Naive B cell (primary cell): ENCODE data around the gene KIAA1586. TPM values are rescaled to one million over a fixed set of nuclear protein-coding genes. Genes with fewer than 3 reads are reported as not detected.
A peak's percentile ranks its signal among the peaks of the same experiment; 100 is the strongest.
"Not testable (repeated sequence)": the region's sequence is repeated elsewhere in the genome, so short reads cannot be mapped to it uniquely, and the experiment has no call there.

Source experiments
- ATAC-seq, 2 donors: fragments of 150-1000 bp; cut with Tn5 transposase; 2 replicates each; pipeline ENCODE4 v1.10.0; 2021; ENCODE audit warnings: low read depth in 2 of 2, mild to moderate bottlenecking in 2 of 2, moderate library complexity in 2 of 2
- DNase-seq: peaks from one replicate; pipeline ENCODE4 v3.0.0; 2022
- H3K27ac Mint-ChIP-seq, 6 donors: one replicate each; pipeline ENCODE4 v1.8.0; 2020 to 2022; ENCODE audit warnings: mild to moderate bottlenecking in 6 of 6, mixed read lengths in 6 of 6, moderate library complexity in 5 of 6, inconsistent platforms in 2 of 6
- H3K27me3 Mint-ChIP-seq, 3 donors: one replicate each; pipeline ENCODE4 v1.8.0; 2021 to 2022; ENCODE audit warnings: mixed read lengths in 3 of 3, mild to moderate bottlenecking in 1 of 3
- H3K36me3 Mint-ChIP-seq, 2 donors: one replicate each; pipeline ENCODE4 v1.8.0; 2020 to 2022; ENCODE audit warnings: mixed read lengths in 2 of 2, inconsistent platforms in 1 of 2, mild to moderate bottlenecking in 1 of 2
- H3K4me1 Mint-ChIP-seq, 3 donors: one replicate each; pipeline ENCODE4 v1.8.0; 2020 to 2022; ENCODE audit warnings: mixed read lengths in 3 of 3, inconsistent platforms in 1 of 3, mild to moderate bottlenecking in 1 of 3, moderate library complexity in 1 of 3
- H3K4me3 Mint-ChIP-seq, 8 donors: one replicate each; pipeline ENCODE4 v1.8.0; 2020 to 2022; ENCODE audit warnings: mild to moderate bottlenecking in 8 of 8, mixed read lengths in 8 of 8, moderate library complexity in 8 of 8, inconsistent platforms in 2 of 8
- H3K9me3 Mint-ChIP-seq, 7 donors: one replicate each; pipeline ENCODE4 v1.8.0; 2020 to 2022; ENCODE audit warnings: mixed read lengths in 7 of 7, mild to moderate bottlenecking in 5 of 7, inconsistent platforms in 2 of 7, moderate library complexity in 1 of 7
- polyA plus RNA-seq, 6 donors: library from polyadenylated mRNA; unstranded; fragments of 300-500 nt; fragmentation: Illumina TruSeq; gene quantifications; one replicate each; pipeline ENCODE4 v1.2.3, GENCODE V29; 2021; ENCODE audit warnings: low read depth in 6 of 6

Gene KIAA1586
- polyA plus RNA-seq, 6 donors from 2014 or later, result 5.7 to 8.2 (median 6.2) TPM

DNA sequence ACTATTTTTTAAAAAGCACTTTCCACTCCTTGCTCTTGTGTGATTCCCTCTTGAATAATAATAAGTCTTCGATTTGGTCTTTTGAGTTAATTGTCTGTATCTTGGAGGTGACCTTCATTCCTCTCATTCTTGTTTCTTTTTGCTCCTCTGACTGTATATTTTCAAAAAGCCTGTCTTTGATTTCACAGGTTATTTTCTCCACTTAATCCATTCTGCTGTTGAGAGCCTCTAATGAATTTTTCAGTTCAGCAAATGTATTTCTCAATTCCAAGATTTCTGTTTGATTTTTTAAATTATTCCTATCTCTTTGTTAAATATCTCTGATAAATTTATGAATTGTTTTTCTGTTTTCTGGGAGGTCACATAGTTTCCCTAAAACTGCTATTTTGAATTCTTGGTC lies 21.7 kb upstream of the KIAA1586 start:
- Mint-ChIP-seq H3K36me3 (peaks cover 10 to 20% of the 10 kb centered on the region in 2 donors), H3K27ac (no peak overlapping the region), H3K9me3 (peaks cover 6 to 28% (median 20%) of the 10 kb centered on the region in 7 donors), H3K4me3 (peak overlapping the region in 1 of 8 donors; percentile 3), H3K4me1 (no peaks in the 10 kb centered on the region), H3K27me3 (peaks cover 4 to 24% (median 10%) of the 10 kb centered on the region in 3 donors)
- DNase-seq (no peak), ATAC-seq (no peak)

GRCh38 chr6:57026001-57026400 lies 20.5 kb upstream of the KIAA1586 start:
- no peaks in the 10 kb centered on the region for H3K4me1 Mint-ChIP-seq
- H3K27ac Mint-ChIP-seq, result no peak overlapping the region
- ATAC-seq (no peak), DNase-seq (no peak)
- no peak overlapping the region for H3K4me3 Mint-ChIP-seq
- peaks cover 6 to 28% (median 20%) of the 10 kb centered on the region in 7 donors for H3K9me3 Mint-ChIP-seq
- peaks cover 4 to 24% (median 10%) of the 10 kb centered on the region in 3 donors for H3K27me3 Mint-ChIP-seq
- peaks cover 10 to 20% of the 10 kb centered on the region in 2 donors for H3K36me3 Mint-ChIP-seq

GRCh38 chr6:57027301-57027700 lies 19.2 kb upstream of the KIAA1586 start:
- peaks cover 6 to 28% (median 20%) of the 10 kb centered on the region in 7 donors for H3K9me3 Mint-ChIP-seq
- H3K4me3 Mint-ChIP-seq, result no peak overlapping the region
- no peak overlapping the region for H3K27ac Mint-ChIP-seq
- H3K4me1 Mint-ChIP-seq, result no peaks in the 10 kb centered on the region
- ATAC-seq (no peak), DNase-seq (no peak)
- peaks cover 10 to 20% of the 10 kb centered on the region in 2 donors for H3K36me3 Mint-ChIP-seq
- H3K27me3 Mint-ChIP-seq, result peaks cover 4 to 30% (median 10%) of the 10 kb centered on the region in 3 donors

- ATAC-seq, result no peak
- Mint-ChIP-seq H3K4me1 (no peaks in the 10 kb centered on the region), H3K27me3 (peaks cover 10 to 37% (median 10%) of the 10 kb centered on the region in 3 donors), H3K9me3 (peaks cover 6 to 23% (median 18%) of the 10 kb centered on the region in 7 donors), H3K36me3 (peaks cover 8 to 17% of the 10 kb centered on the region in 2 donors), H3K27ac (no peak overlapping the region), H3K4me3 (no peak overlapping the region)
- DNase-seq, result no peak
These were observed 17.3 kb upstream of the KIAA1586 start for GRCh38 chr6:57029213-57029612.

DNA sequence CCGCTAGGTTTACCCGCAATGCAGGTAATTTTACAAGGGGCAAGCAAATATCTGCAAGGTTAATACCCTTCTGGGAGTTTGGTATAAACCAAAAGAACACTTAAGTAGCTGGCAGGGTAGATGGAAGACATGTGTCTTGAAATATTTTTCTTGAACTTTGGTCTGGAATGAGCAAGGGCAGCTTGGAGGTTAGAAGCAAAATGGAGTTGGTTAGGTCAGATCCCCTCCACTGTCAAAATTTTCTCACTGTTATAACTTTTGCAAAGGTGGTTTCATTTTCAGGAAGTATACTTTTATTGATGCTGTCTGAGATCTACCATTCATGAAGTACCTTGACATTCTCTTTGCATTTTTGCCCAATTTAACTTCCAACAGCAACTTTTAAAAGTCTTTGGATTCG lies 13.3 kb upstream of the KIAA1586 start:
- Mint-ChIP-seq H3K4me3 (no peak overlapping the region), H3K27me3 (peaks cover 14 to 32% (median 22%) of the 10 kb centered on the region in 3 donors), H3K9me3 (no peaks in the 10 kb centered on the region), H3K36me3 (peaks cover 0 to 5% of the 10 kb centered on the region in 2 donors), H3K4me1 (no peaks in the 10 kb centered on the region), H3K27ac (peak overlapping the region in 1 of 6 donors; percentile 8)
- ATAC-seq (no peak), DNase-seq (no peak)

- ATAC-seq (no peak), DNase-seq (no peak)
- H3K27ac Mint-ChIP-seq, result no peak overlapping the region
- peaks cover 0 to 5% of the 10 kb centered on the region in 2 donors for H3K36me3 Mint-ChIP-seq
- peaks cover 23 to 45% (median 26%) of the 10 kb centered on the region in 3 donors for H3K27me3 Mint-ChIP-seq
- no peaks in the 10 kb centered on the region for H3K9me3 Mint-ChIP-seq
- no peak overlapping the region for H3K4me3 Mint-ChIP-seq
- H3K4me1 Mint-ChIP-seq, result no peaks in the 10 kb centered on the region
These were observed 10.9 kb upstream of the KIAA1586 start for GRCh38 chr6:57035549-57035948.

DNA sequence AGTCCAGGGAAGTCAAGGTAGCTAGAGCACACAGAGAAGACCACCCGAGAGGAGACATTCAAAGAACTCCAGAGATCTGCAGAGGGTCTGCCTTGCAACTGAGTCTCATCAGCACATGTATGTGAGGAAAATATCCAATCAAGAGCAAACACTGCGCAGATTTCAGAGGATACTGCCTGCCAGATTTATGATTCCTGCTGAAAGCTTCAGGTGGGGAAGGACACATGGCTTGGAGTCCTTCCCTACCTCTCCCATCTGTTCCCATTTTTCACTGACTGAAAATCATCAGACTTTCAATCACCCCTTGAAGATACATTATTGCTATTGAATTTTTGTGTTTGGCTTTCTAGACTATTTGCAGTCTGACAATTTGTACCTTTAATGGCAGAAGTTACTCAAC lies 7.6 kb upstream of the KIAA1586 start:
- no peak for ATAC-seq
- H3K4me1 Mint-ChIP-seq, result no peaks in the 10 kb centered on the region
- H3K27me3 Mint-ChIP-seq, result peaks cover 27 to 52% (median 43%) of the 10 kb centered on the region in 3 donors
- no peak overlapping the region for H3K4me3 Mint-ChIP-seq
- DNase-seq, result no peak
- H3K27ac Mint-ChIP-seq, result no peak overlapping the region
- H3K9me3 Mint-ChIP-seq, result peaks cover 0 to 3% (median 0%) of the 10 kb centered on the region in 7 donors
- peaks cover 4 to 5% of the 10 kb centered on the region in 2 donors for H3K36me3 Mint-ChIP-seq

GRCh38 chr6:57040011-57040410 lies 6.5 kb upstream of the KIAA1586 start:
- Mint-ChIP-seq H3K4me1 (no peaks in the 10 kb centered on the region), H3K36me3 (peaks cover 4 to 5% of the 10 kb centered on the region in 2 donors), H3K9me3 (peaks cover 0 to 3% (median 0%) of the 10 kb centered on the region in 7 donors), H3K4me3 (no peak overlapping the region), H3K27me3 (peaks cover 21 to 52% (median 43%) of the 10 kb centered on the region in 3 donors), H3K27ac (no peak overlapping the region)
- ATAC-seq (no peak), DNase-seq (no peak)

DNA sequence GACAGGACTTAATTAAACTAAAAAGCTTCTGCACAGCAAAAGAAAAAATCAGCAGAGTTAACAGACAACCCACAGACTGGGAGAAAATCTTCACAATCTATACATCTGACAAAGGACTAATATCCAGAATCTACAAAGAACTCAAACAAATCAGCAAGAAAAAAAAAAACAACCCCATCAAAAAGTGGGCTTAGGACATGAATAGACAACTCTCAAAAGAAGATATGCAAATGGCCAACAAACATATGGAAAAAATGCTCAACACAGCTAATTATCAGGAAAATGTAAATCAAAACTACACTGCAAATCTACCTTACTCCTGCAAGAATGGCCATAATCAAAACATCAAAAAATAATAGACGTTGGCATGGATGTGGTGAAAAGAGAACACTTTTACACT lies 2.4 kb upstream of the KIAA1586 start:
- DNase-seq, H3K9me3 Mint-ChIP-seq, ATAC-seq, H3K36me3 Mint-ChIP-seq: not testable (repeated sequence)
- Mint-ChIP-seq H3K27ac (peak overlapping the region in 1 of 6 donors; percentile 60), H3K27me3 (peaks cover 15 to 33% (median 29%) of the 10 kb centered on the region in 3 donors), H3K4me3 (peak overlapping the region in 1 of 8 donors; percentile 31), H3K4me1 (peaks cover 14 to 20% (median 18%) of the 10 kb centered on the region in 3 donors)

- H3K4me1 Mint-ChIP-seq, result peaks cover 17 to 25% (median 22%) of the 10 kb centered on the region in 3 donors
- H3K27me3 Mint-ChIP-seq, result peaks cover 10 to 29% (median 25%) of the 10 kb centered on the region in 3 donors
- H3K4me3 Mint-ChIP-seq, result peak overlapping the region in 1 of 8 donors; percentile 31
- ATAC-seq, result no peak
- H3K9me3 Mint-ChIP-seq, result peaks cover 0 to 3% (median 0%) of the 10 kb centered on the region in 7 donors
- DNase-seq, result no peak
- no peak overlapping the region for H3K27ac Mint-ChIP-seq
- H3K36me3 Mint-ChIP-seq, result peaks cover 4 to 7% of the 10 kb centered on the region in 2 donors
These were observed 1.9 kb upstream of the KIAA1586 start for GRCh38 chr6:57044568-57044967.

DNA sequence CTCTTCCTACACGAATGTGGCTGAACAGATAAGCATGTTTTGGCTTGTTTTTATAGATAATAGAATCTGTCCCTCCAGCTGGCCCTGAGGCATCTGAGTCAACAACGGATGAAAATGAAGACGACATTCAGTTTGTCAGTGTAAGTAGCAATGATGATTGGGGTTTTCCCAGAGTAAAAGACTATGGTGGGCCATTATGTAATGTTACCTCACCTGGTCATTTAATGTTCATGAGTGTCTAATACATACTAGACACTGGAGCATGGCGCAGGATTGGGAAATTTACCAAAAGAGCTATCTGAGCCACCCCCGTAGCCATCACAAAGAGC lies 728 bp downstream of the KIAA1586 start:
- H3K27ac Mint-ChIP-seq, DNase-seq, H3K9me3 Mint-ChIP-seq, H3K27me3 Mint-ChIP-seq, H3K4me3 Mint-ChIP-seq, H3K36me3 Mint-ChIP-seq: not testable (repeated sequence)
- peaks cover 19 to 30% (median 22%) of the 10 kb centered on the region in 3 donors for H3K4me1 Mint-ChIP-seq
- ATAC-seq, result peak; percentile 43 to 52

- H3K27ac Mint-ChIP-seq, result peak overlapping the region in 2 of 6 donors; percentile 28 to 72
- H3K4me1 Mint-ChIP-seq, result peaks cover 19 to 30% (median 22%) of the 10 kb centered on the region in 3 donors
- not testable (repeated sequence) for ATAC-seq, DNase-seq, H3K9me3 Mint-ChIP-seq, H3K36me3 Mint-ChIP-seq, H3K27me3 Mint-ChIP-seq
- H3K4me3 Mint-ChIP-seq, result peak overlapping the region in 7 of 8 donors; percentile 4 to 70 (median 47)
These were observed 1.4 kb downstream of the KIAA1586 start for GRCh38 chr6:57047859-57048258.

DNA sequence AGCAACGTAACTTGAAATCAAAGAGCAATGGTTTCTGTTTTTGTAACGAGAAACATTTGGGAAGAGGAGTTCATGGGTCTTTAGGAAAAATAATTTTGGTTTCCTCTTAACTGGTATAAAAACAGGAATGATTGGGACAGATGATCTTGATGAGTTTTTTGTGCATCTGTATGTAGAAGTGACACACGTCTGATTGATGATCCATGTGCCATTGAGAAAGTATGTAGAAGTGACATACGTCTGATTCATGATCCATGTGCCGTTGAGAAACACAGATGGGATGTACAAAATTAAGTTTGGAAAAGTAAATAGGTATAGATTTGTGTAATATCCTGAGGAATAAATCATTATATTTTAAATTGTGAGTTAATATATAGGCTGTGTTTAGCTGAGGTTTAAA lies 2.1 kb downstream of the KIAA1586 start:
- H3K4me3 Mint-ChIP-seq, result peak overlapping the region in 1 of 8 donors; percentile 63
- DNase-seq, result no peak
- no peaks in the 10 kb centered on the region for H3K9me3 Mint-ChIP-seq
- peaks cover 19 to 30% (median 22%) of the 10 kb centered on the region in 3 donors for H3K4me1 Mint-ChIP-seq
- no peaks in the 10 kb centered on the region for H3K27me3 Mint-ChIP-seq
- ATAC-seq, result no peak
- H3K27ac Mint-ChIP-seq, result peak overlapping the region in 1 of 6 donors; percentile 28
- H3K36me3 Mint-ChIP-seq, result peaks cover 7 to 8% of the 10 kb centered on the region in 2 donors

DNA sequence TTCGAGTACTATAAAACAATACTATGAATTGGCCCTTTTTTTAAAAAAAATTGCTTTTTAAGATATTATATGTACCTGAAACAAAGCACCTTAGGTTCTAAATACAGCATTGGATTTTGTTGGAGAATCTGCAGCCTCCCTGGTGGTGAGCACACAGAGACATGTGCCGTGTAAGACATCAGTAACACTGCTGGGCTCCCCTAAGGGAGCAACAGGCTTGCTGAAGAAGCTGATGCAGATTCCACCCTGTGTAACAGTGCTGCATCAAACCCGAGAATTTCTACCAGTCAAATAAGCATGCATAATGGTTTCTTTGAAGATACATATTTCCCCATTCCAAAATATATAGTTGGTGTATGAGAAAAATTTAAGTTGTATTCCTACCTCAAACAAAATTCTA lies 17.4 kb downstream of the KIAA1586 start:
- DNase-seq (no peak), ATAC-seq (no peak)
- H3K27ac Mint-ChIP-seq, result no peak overlapping the region
- H3K36me3 Mint-ChIP-seq, result peaks cover 16% of the 10 kb centered on the region in 2 donors
- no peaks in the 10 kb centered on the region for H3K27me3 Mint-ChIP-seq
- H3K4me1 Mint-ChIP-seq, result peaks cover 7 to 12% (median 9%) of the 10 kb centered on the region in 3 donors
- no peaks in the 10 kb centered on the region for H3K9me3 Mint-ChIP-seq
- no peak overlapping the region for H3K4me3 Mint-ChIP-seq
